ENCODE results near the gene DUSP28.

GRCh38 chr2:240594511-240595380 lies 34.6 kb downstream of the DUSP28 start:
- TF ChIP-seq CTCF (IDR thresholded peaks at IDR 0.05) = no peak
- no peak for TF ChIP-seq REST (IDR thresholded peaks at IDR 0.05; ENCODE audit: insufficient read depth in 1 of 2, low read depth in 2 of 2, low read length in 1 of 2)
- no peak for TF ChIP-seq POLR2AphosphoS5 (IDR thresholded peaks at IDR 0.05; ENCODE audit: low read depth, low read length)
- TF ChIP-seq SIN3A (IDR thresholded peaks at IDR 0.05; ENCODE audit: borderline replicate concordance, insufficient read depth, low read depth, low read length) = no peak

All from Panc1 (cell line).